NK-92 (cell line): Measurements from ENCODE around the gene GID8.

Experiments
- DNase-seq: peaks from one replicate; lab custom pipeline; 2025; ENCODE audit not compliant: unreplicated experiment; lab: John Stamatoyannopoulos, UW

Gene GID8

DNA sequence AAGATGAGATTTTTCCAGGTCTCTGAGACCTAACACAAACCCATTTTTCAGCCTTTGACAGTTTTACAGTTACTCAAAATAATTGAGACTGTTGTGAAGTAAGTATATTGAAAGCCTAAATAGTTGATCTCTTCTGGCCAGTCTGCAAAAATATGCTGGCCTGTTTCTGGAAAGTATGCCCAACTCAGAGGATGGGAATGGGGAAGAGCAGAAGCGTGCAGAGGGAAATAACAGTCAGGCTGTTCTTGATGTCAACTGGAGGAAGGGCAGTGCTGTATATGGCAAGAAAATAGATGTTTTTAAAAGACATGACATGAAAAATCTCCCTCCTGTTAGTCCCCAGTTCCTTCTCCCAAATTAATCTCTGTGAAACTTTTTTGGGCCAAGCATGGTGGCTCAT lies 3.8 kb downstream of the GID8 start:
- no peak for DNase-seq

DNA sequence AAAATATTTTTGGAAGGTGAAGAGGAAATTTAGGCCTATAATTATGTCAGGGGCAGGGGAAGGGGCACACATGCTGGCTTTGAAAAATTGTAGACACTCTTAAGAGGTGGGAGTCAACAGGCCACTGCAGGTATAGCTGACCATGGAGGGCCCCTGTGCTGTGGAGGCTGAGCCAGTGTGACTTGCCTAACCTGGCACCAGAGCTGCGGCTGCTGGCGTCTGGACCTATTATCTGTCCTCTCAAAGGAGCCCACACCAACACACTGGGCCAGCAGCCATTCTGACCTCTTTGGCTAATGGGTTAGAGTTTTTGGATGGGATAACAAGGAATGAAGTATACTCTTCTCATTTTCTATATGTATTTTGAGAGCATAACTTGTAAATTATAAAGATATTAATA lies 4.5 kb downstream of the GID8 start:
- no peak for DNase-seq

DNA sequence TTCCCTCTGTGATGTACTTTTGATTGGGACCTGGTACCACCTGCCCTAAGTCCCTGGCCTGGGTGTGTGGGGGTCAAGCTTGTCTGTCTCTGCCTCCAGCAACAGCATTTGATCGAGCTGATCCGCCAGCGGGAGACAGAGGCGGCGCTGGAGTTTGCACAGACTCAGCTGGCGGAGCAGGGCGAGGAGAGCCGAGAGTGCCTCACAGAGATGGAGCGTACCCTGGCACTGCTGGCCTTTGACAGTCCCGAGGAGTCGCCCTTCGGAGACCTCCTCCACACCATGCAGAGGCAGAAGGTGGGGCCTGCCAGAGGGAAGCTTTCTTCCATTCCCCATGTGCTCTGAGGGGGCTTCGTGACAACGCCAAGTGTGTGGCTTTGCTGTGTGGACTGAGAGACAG lies 5.4 kb downstream of the GID8 start:
- DNase-seq, result no peak

DNA sequence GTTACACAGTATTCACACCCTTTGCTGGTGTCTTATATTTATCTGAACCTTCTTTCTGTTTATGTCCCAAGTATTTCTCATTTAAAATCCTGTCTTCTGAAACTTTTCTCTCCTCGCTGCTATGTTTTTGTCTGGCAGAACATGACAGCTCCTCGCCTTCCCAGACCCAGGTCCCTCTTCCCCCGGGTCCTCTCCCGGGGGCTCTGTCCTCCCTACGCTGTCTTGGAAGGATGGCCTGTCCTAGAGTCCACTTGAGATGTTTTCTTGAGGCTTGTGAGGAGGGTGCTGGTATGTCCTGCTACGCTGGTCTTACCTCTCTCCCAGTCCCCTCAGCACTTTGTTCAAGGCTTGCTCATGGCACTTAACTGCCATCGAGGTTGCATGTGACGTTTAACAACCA lies 6.2 kb downstream of the GID8 start:
- DNase-seq, result no peak

DNA sequence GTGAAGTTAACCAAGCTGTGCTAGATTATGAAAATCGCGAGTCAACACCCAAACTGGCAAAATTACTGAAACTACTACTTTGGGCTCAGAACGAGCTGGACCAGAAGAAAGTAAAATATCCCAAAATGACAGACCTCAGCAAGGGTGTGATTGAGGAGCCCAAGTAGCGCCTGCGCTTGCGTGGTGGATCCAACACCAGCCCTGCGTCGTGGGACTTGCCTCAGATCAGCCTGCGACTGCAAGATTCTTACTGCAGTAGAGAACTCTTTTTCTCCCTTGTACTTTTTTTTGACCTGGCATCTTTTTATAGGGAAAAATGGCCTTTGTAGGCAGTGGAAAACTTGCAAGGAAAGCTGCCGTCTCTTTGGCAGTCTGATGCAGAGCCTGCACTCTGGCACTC lies 6.8 kb downstream of the GID8 start:
- no peak for DNase-seq

DNA sequence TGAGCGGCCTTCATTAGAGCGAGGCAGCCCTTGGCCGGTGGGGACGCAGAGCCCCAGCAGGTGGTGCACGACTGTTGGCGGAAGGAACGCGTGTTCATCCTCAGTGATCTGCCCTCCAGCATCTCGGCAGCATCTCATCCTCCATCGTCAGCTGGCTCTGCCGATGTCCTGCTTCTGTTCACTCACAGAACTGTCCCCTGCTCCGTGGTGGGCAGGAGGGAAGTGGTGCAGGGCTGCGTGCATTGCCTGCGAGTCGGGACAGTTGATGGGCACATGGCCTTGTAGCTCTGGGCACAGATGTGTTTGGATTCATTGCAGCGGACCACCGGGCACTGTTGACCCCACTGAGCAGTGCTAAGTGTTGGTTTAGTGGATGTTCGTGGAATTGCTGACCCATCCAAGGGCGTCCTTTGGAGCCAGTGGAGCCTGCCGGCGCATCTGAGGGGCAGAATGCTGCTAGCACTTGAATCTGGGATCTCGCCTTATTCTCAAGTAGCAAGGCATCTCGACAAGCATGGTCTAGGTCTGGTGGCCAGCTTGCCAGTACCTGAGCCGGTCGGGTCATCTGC lies 7.9 kb downstream of the GID8 start:
- no peak for DNase-seq

DNA sequence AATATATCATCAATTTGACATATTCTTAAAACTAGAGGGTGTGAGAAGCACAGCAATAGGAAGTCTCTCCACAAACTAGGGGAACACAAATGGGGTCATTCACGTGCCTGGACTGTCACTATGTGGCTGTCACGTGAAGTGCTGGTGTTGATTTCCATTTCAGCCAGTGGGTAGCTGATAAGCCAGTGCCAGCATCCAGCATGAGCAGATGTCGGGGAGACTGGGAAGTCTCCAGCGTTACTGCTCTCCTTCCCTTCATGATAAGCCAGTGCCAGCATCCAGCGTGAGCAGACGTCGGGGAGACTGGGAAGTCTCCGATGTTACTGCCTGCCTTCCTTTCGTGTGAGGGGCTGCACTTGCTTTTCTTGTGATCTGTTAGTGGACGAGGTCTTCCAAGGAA lies 9.0 kb downstream of the GID8 start:
- no peak for DNase-seq

DNA sequence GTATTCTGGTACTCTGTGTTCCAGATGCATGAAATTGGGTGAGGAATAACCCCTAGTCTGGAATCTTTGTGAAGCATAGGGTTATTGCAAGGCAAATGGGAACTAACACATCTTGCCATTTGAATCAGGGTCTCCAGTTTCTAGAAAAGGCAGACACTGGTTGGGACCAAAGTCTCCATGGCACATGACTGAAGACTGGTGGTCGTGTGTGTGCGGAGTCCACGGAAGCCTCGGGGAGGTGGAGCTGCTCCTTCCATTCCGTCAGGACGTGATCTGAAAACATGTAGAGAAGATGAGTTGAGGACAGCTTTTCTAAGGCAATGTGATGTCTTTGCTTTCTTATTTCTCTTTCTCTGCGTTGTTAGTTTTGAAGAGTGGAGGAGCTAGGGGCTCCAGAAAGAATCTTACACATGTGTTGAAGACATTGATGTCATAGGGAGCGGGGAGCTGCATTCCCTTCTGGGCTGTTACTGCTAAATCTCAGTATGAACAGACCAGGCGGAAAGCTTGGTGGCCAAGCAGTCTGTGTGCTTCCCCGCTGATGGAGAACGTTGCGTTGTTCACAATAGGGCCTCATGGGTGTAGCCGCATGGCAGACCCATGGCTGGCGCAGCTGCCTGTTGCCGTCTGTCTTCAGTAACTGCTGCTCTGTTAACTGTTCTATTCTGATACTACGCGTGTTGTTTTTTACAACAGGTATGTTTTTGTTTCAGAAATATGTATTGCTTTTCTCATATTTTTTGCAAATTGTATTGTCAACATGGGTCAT lies 9.8 kb downstream of the GID8 start:
- DNase-seq, result no peak

DNA sequence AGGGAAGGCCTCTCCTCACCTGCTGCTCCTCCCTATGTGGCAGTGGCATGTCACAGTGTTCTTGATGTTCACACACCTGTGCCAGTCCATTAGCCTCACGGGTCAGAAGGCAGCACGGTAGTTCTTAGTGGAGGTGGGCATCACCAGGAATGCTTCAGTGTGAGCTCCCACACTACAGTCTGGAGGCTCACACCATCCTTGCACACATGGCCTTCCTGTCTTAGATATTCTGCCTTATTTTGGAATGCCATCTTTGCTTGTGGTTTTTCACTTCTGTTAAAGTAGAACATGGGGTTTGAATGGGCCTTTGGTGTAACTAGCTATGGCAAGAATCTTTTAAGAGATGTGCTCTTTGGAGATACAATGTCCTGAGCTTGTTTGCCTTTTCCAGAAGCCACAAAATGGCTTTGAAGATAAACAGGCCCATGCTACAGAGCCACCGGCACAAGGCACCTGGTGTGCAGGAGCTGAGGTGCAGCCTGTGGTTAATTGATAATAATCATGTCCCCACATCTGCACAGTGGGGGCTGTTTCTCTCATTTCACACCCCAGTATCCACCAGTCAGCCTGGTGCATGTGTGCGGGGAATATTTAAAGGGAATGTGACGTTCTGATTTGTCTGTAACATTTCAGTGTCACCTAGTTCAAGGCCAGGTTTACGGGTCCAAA lies 11.3 kb downstream of the GID8 start:
- DNase-seq, result no peak

DNA sequence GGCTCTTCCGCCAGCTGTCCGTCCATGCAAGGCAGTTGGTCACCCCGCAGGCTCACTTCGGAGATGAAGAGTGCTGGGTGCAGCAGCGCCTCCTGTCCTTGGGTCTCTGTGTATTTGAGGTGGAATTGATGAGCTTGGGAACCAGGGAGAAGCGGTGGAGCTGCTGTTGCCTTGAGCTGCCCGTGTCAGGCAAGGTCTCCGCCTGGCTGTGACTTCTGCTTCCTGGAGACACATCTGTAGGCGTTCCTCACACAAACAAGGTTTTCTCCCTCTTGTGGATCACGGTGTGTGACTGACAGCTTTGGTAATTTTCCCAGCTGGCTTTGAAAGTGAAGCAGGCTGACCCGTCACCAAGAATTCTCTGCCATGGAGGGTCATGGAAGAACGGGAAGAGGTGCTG lies 12.0 kb downstream of the GID8 start:
- DNase-seq, result no peak

DNA sequence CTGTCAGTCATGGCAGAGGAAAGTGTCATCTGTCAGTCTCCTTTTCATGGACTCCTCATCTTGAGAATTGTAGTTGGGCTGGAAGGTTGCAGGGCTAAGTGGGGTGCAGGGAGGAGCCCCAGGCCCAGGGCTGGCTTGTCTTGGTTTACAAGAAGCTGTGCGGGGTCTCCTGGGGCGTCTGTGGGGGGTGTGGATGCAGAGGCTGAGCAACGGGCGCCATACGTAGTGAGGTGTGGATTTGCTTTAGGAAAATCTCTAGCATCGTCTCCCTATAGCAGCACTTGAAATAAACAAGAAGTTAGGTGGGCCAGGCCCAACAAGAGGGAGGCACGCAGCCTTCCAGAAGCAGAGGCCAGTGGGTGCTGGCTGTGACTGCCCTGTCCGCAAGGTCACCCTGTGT lies 12.8 kb downstream of the GID8 start:
- DNase-seq, result no peak

DNA sequence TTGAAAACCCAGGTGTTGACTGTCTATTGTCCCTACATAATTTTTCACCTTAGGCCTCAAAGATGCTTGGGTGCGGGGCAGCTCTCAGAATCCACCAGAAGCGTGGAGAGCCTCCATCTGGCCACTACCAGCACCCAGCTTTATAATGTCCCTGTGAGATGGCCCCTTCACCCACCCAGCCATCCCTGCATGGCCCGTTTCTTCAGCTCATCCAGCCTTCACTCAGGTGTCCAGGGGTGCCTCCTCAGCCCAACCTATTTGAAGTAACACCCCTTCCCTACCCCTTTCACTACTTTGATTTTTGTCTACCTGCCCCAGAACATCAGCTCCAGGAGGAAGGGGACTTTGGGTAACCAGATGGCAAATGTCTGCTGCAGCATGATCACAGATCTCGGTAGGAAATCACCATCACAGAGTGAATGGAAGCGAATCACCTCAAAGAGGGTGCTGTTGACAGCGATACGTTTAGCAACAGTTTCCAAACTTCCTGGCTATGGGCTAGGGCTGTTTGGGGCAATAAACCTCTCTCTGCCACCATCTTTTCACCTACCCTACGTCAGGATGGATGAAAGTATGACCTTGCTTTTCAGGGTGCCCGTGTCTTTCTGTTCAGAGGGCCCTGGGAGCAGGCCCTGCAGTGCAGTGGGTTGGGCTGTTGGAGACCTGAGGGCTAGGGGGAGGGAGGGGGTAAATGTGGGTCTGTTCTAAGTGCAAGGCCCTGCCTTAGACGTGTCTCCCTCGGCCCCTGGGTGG lies 13.4 kb downstream of the GID8 start:
- no peak for DNase-seq

DNA sequence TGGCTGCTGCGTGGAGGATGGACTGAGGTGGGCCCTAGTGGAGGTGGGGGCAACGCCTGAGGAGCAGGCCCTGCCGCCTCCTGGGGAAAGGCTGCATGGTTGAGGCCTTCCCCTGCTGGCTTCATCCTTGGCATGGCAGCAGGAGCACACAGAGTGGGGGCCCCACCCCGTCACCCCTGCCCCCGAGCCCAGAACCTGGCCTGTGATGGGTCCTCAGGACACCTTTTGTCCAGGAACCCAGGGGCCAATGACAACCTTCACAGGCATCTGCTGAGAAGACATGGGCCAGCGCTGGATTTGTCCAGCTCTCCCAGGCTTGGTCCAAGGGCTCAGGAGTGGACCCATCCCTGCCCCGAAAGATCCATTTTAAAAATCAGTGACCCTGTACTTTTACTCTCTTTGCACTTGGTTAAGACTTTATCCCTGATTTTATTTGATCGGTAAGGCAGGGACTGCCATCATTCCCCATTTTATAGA lies 14.0 kb downstream of the GID8 start:
- no peak for DNase-seq

DNA sequence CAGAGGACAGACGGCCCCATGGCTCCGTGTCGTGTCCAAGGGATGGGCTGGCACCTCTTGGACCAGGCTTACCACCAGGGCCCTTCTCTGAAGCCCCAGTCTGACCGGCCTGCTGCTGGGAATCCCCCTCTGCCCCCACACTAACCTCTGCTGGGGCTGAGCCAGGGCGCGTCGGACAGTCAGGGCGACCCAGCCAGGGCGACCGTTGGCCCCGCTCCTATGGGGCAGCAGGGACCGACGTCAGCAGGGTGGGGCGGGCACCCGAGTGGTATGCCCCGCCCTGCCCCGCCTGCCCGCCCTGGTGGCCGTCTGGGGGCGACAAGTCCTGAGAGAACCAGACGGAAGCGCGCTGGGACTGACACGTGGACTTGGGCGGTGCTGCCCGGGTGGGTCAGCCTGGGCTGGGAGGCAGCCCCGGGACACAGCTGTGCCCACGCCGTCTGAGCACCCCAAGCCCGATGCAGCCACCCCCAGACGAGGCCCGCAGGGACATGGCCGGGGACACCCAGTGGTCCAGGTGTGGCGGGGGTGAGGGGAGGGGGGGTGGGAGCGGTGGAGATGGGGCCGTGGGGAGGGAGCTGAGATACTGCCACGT lies 14.5 kb downstream of the GID8 start, which contains the start of gene SLC17A9:
Gene SLC17A9, plus strand, starts transcription at position 337 of the 595 bp plus-strand sequence. Its CDS starts 122 bp downstream, at position 459.
- no peak for DNase-seq

DNA sequence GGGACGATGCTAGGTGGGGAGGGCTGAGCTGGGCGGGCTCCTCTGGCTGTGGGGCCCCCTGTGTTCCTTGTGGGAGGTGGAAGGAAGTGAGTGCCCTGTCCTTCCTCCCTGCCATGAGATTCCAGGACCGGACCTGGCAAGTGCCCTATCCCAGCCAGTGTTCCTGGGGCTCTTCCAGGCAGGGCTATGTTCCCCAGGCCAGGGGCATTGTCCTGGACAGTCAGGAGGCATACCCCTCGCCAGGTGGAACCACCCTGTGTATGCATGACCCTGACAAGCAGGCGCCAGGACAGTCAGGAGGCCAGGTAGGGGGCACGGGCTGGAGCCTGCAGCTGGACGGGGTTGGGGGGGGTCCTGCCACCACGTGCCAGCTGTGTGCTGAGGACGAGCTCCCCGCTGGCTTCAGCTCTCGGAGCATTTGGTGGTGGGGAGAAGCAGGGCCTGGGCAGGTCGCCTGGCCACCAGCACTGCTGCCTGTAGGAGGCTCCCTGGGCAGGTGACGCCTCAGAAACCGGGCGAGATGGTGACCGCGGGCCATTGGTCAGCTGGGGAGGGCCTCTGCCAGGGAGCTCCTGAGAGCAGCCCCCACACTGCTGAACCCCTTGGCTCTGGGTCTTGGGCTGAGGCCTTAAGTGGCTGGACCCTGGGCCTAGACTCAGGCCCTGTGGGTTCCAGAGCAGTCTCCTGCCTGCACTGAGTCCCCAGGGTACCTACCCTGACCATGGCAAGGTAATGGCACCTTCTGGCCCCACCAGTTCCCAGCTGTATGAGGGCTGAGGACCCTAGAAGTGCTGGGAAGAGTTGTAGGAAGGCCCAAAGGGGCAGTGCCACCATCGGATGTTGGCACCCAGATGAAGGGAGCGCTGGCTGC lies 15.3 kb downstream of the GID8 start:
- no peak for DNase-seq

DNA sequence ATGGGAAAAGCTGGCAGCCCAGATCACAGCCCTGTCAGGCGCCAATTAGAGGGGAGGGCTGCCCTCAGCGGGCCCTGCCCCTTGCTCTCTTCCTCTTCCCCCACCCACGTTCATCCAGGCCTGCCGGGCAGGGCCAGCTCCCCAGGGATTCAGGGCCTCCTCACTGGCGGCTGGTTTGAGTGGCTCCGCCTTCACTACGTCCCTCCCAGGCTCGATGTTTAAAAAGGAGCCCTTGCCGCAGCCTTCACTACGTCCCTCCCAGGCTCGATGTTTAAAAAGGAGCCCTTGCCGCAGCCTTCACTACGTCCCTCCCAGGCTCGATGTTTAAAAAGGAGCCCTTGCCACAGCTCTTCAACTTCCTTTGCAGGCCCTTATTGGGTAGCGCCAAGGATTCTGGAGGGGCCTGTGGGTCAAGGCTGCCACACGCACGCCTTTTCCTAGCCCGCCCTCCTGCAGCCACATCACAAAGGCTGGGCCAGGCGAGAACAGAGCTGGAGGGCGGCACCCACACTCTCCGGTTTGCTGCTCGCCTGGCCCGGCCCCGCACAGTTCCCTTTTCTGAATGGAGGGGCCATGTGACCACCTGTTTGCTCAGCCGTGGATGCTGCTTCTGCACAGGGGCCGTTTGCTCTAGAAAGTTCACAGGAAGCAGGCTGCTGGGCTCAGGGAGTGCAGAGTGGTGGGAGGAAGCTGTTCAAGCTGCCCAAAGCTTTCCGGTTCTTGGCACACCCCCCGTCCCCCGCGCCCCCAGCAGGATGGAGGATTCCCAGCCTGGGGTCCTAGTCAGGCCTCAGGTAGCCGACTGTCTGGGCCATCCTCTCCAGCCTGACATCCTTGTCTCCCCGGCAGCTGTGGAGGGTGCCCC lies 16.1 kb downstream of the GID8 start:
- DNase-seq, result no peak

DNA sequence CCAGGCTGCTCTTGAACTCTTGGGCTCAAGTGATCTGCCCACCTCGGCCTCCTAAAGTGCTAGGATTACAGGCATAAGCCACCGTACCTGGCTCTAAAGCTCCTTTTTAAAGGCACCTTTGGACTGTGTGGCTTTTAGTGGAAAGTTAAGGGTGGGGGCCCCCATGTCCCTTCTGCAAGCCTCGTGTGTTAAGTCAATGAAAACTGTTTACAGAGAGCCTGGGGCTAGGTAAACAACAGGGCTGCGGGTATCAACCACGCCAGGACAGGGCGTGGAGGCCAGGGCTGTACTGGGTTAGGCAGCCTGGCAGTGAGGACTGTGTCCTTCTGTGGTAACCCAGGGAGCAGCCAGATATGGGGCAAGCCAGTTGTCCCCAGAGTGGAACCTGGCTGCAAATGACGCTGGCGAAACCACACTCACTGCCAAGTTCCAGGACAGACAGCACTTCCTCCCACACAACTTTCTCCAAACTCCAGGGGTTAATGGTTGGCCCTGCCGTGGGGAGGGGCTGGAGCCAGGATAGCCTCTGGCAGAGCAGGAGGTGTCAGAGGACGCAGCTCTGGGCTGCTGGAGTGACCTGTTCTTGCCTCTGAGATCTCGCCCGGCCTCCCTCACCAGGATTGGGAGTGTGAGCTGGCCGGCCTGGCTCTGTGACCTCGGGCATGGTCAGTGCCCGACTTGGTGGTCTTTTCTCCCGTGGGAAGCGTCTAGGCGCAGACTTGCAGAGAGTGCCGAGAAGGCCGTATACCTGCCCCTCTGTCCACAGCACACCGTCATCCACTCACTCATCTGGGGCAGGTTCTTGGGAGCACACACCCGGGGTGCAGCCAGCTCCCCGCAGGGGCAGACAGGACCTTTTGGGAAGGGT lies 17.8 kb downstream of the GID8 start:
- DNase-seq, result no peak

DNA sequence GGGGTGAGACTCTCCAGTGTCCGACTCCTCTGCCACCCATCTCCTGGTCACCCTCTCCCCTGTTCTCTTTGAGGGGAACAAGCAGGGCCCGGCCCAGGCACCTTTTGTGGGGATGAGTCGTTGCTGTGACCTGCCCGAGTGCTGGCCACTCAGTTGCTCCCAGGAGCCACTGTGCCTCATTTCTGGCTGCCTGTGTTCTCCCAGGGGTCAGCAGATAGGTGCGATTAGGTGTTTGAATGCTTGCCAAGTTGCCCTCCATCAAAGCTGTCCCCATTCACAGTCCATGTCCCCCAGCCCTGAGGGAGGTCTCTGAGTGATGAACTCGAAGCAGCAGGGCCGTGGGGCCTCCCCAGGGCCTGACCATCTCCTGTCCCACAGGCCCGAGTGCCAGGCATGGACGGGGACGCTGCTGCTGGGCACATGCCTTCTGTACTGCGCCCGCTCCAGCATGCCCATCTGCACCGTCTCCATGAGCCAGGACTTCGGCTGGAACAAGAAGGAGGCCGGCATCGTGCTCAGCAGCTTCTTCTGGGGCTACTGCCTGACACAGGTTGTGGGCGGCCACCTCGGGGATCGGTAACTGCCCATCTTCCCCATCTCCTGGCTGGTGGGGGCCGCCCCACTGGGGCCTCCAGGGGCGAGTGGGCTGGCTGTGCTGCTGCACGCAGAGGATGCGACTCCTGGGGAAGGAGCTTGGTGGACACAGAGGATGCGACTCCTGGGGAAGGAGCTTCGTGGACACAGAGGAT lies 18.6 kb downstream of the GID8 start:
- no peak for DNase-seq
